Measurements from ENCODE around the gene HOXC5. TPM values are rescaled to one million over a fixed set of nuclear protein-coding genes. Genes with fewer than 3 reads are reported as not detected.
"Not testable (repeated sequence)": the region's sequence is repeated elsewhere in the genome, so short reads cannot be mapped to it uniquely, and the experiment has no call there.

Gene HOXC5
- total RNA-seq, 2 donors from 2014 or later = not detected

GRCh38 chr12:54068418-54069070 is 35.7 kb downstream of the HOXC5 start:
- H3K36me3 Mint-ChIP-seq = no peaks in the 10 kb centered on the region
- H3K4me1 Mint-ChIP-seq (ENCODE audit: low read depth in 2 of 2) = no peaks in the 10 kb centered on the region
- ATAC-seq = no peak
- no peak overlapping the region for H3K27ac Mint-ChIP-seq
- H3K4me3 Mint-ChIP-seq = no peak overlapping the region
- peaks cover 14 to 15% of the 10 kb centered on the region in 2 donors for H3K27me3 Mint-ChIP-seq
- DNase-seq (ENCODE audit: low spot score) = no peak
- H3K9me3 Mint-ChIP-seq = no peaks in the 10 kb centered on the region

GRCh38 chr12:54071942-54072341 is 39.1 kb downstream of the HOXC5 start:
- Mint-ChIP-seq H3K36me3 (no peaks in the 10 kb centered on the region), H3K9me3 (no peaks in the 10 kb centered on the region), H3K4me3 (no peak overlapping the region), H3K4me1 (ENCODE audit: low read depth in 2 of 2) (no peaks in the 10 kb centered on the region), H3K27ac (no peak overlapping the region), H3K27me3 (peaks cover 0 to 9% of the 10 kb centered on the region in 2 donors)
- no peak for DNase-seq (ENCODE audit: low spot score)
- ATAC-seq = no peak

- Mint-ChIP-seq H3K4me1 (ENCODE audit: low read depth in 2 of 2) (no peaks in the 10 kb centered on the region), H3K27me3 (peaks cover 0 to 9% of the 10 kb centered on the region in 2 donors), H3K36me3 (no peaks in the 10 kb centered on the region), H3K27ac (no peak overlapping the region), H3K9me3 (no peaks in the 10 kb centered on the region), H3K4me3 (no peak overlapping the region)
- DNase-seq (ENCODE audit: low spot score) (no peak), ATAC-seq (no peak)
These were observed 41.5 kb downstream of the HOXC5 start for GRCh38 chr12:54074308-54074707.

GRCh38 chr12:54075409-54075808 is 42.6 kb downstream of the HOXC5 start:
- Mint-ChIP-seq H3K9me3 (no peaks in the 10 kb centered on the region), H3K4me1 (ENCODE audit: low read depth in 2 of 2) (no peaks in the 10 kb centered on the region), H3K27me3 (peaks cover 0 to 6% of the 10 kb centered on the region in 2 donors), H3K27ac (no peak overlapping the region), H3K36me3 (no peaks in the 10 kb centered on the region), H3K4me3 (no peak overlapping the region)
- no peak for ATAC-seq
- no peak for DNase-seq (ENCODE audit: low spot score)

GRCh38 chr12:54075974-54076373 is 43.1 kb downstream of the HOXC5 start:
- H3K36me3 Mint-ChIP-seq = no peaks in the 10 kb centered on the region
- DNase-seq (ENCODE audit: low spot score) (no peak), ATAC-seq (no peak)
- no peak overlapping the region for H3K27ac Mint-ChIP-seq
- H3K27me3 Mint-ChIP-seq = peaks cover 0 to 6% of the 10 kb centered on the region in 2 donors
- H3K9me3 Mint-ChIP-seq = no peaks in the 10 kb centered on the region
- peaks cover 1 to 3% of the 10 kb centered on the region in 2 donors for H3K4me1 Mint-ChIP-seq (ENCODE audit: low read depth in 2 of 2)
- no peak overlapping the region for H3K4me3 Mint-ChIP-seq

- not testable (repeated sequence) for H3K36me3 Mint-ChIP-seq; H3K27ac Mint-ChIP-seq; H3K4me3 Mint-ChIP-seq; DNase-seq (ENCODE audit: low spot score); ATAC-seq; H3K9me3 Mint-ChIP-seq; H3K27me3 Mint-ChIP-seq
- H3K4me1 Mint-ChIP-seq (ENCODE audit: low read depth in 2 of 2) = peaks cover 13 to 18% of the 10 kb centered on the region in 2 donors
These were observed 45.0 kb downstream of the HOXC5 start for GRCh38 chr12:54077843-54078242.

- not testable (repeated sequence) for H3K9me3 Mint-ChIP-seq; H3K27ac Mint-ChIP-seq; DNase-seq (ENCODE audit: low spot score); H3K36me3 Mint-ChIP-seq; ATAC-seq; H3K27me3 Mint-ChIP-seq; H3K4me3 Mint-ChIP-seq
- peaks cover 15 to 21% of the 10 kb centered on the region in 2 donors for H3K4me1 Mint-ChIP-seq (ENCODE audit: low read depth in 2 of 2)
These were observed 46.3 kb downstream of the HOXC5 start for GRCh38 chr12:54079115-54079514.

- H3K27ac Mint-ChIP-seq = peak overlapping the region; percentile 74 to 93
- H3K4me1 Mint-ChIP-seq (ENCODE audit: low read depth in 2 of 2) = peaks cover 15 to 21% of the 10 kb centered on the region in 2 donors
- not testable (repeated sequence) for H3K9me3 Mint-ChIP-seq; H3K36me3 Mint-ChIP-seq; ATAC-seq; H3K4me3 Mint-ChIP-seq; DNase-seq (ENCODE audit: low spot score); H3K27me3 Mint-ChIP-seq
These were observed 47.4 kb downstream of the HOXC5 start for GRCh38 chr12:54080008-54080924.

GRCh38 chr12:54081053-54081514 is 48.2 kb downstream of the HOXC5 start:
- not testable (repeated sequence) for ATAC-seq; DNase-seq (ENCODE audit: low spot score); H3K9me3 Mint-ChIP-seq; H3K36me3 Mint-ChIP-seq; H3K27me3 Mint-ChIP-seq
- Mint-ChIP-seq H3K4me3 (peak overlapping the region; percentile 92), H3K4me1 (ENCODE audit: low read depth in 2 of 2) (peaks cover 15 to 21% of the 10 kb centered on the region in 2 donors), H3K27ac (peak overlapping the region; percentile 74 to 93)

GRCh38 chr12:54081581-54082396 is 48.9 kb downstream of the HOXC5 start:
- H3K27me3 Mint-ChIP-seq; H3K36me3 Mint-ChIP-seq; DNase-seq (ENCODE audit: low spot score); H3K9me3 Mint-ChIP-seq; ATAC-seq: not testable (repeated sequence)
- peaks cover 15 to 21% of the 10 kb centered on the region in 2 donors for H3K4me1 Mint-ChIP-seq (ENCODE audit: low read depth in 2 of 2)
- H3K27ac Mint-ChIP-seq = peak overlapping the region; percentile 74 to 93
- peak overlapping the region; percentile 92 for H3K4me3 Mint-ChIP-seq

GRCh38 chr12:54082397-54082892 is 49.6 kb downstream of the HOXC5 start:
- Mint-ChIP-seq H3K4me3 (peak overlapping the region; percentile 92), H3K4me1 (ENCODE audit: low read depth in 2 of 2) (peaks cover 15 to 21% of the 10 kb centered on the region in 2 donors), H3K27me3 (peaks cover 0 to 8% of the 10 kb centered on the region in 2 donors), H3K36me3 (no peaks in the 10 kb centered on the region), H3K27ac (peak overlapping the region; percentile 74 to 93), H3K9me3 (no peaks in the 10 kb centered on the region)
- DNase-seq (ENCODE audit: low spot score) = no peak
- peak in 1 of 2 donors; percentile 59 for ATAC-seq
